K562 (cell line): ENCODE measurements around the gene IGSF8. TPM values are rescaled to one million over a fixed set of nuclear protein-coding genes. Genes with fewer than 3 reads are reported as not detected.

Source experiments
- CCNT2 ChIP-seq: IDR thresholded peaks from 2 replicates; pipeline ENCODE4 v1.6.1; 2011; ENCODE audit warnings: borderline replicate concordance, low read depth, mild to moderate bottlenecking, moderate library complexity, mixed read lengths, low read length; ENCODE audit not compliant: insufficient read length; ENCODE audit errors: extremely low read depth
- CHD4 ChIP-seq: fragments of 200-600 bp; sonication (generic); IDR thresholded peaks from 3 replicates; pipeline ENCODE4 v1.6.1; 2012; ENCODE audit warnings: low read depth, mild to moderate bottlenecking, mixed read lengths, low read length, inconsistent platforms; ENCODE audit not compliant: insufficient read depth, insufficient replicate concordance, poor library complexity, severe bottlenecking
- CREM ChIP-seq: IDR thresholded peaks from 2 replicates; pipeline ENCODE4 v1.6.1; 2014; ENCODE audit warnings: antibody characterized with exemption, low read depth
- LARP7 ChIP-seq: fragments of 450-650 bp; IDR thresholded peaks from 2 replicates; pipeline ENCODE4 v1.6.1; 2016
- PCBP2 ChIP-seq: fragments of 200-400 bp; formaldehyde crosslinking; IDR thresholded peaks from 2 replicates; pipeline ENCODE4 v1.6.1; 2018; ENCODE audit warnings: low read length, low read depth, mild to moderate bottlenecking, moderate library complexity; ENCODE audit not compliant: poor library complexity, severe bottlenecking
- POLR3G ChIP-seq: IDR thresholded peaks from 2 replicates; pipeline ENCODE4 v1.6.1; 2011; ENCODE audit not compliant: insufficient read length, insufficient replicate concordance; ENCODE audit errors: extremely low read depth
- SRF ChIP-seq, 2 experiments: fragments of 250-450, 450-650 bp in 1 of 2; sonication (Bioruptor Pico) in 1 of 2; sonication (generic) in 1 of 2; formaldehyde crosslinking; IDR thresholded peaks; 2 replicates each; pipeline versions ENCODE4 v1.5.0 to v1.5.1; 2020 to 2022; ENCODE audit warnings: mild to moderate bottlenecking in 1 of 2, missing genetic modification reagents in 1 of 2
- ZNF143 ChIP-seq: sonication (generic); formaldehyde crosslinking; IDR thresholded peaks from 2 replicates; pipeline ENCODE4 v1.9.0; 2022; ENCODE audit warnings: mild to moderate bottlenecking, missing genetic modification reagents
- ZNF583 ChIP-seq: fragments of 250-450 bp; sonication (Bioruptor Pico); IDR thresholded peaks from 2 replicates; pipeline ENCODE4 v1.4.0; 2020
- ZNF696 ChIP-seq: fragments of 250-450 bp; sonication (Bioruptor Pico); conservative IDR thresholded peaks from 2 replicates; pipeline ENCODE4 v1.4.0; 2020; ENCODE audit warnings: mild to moderate bottlenecking, moderate library complexity
- ZNF75A ChIP-seq: fragments of 450-650 bp; formaldehyde crosslinking; IDR thresholded peaks from 2 replicates; pipeline ENCODE4 v1.4.0; 2020; ENCODE audit warnings: mild to moderate bottlenecking
- ZNF778 ChIP-seq: fragments of 450-650 bp; formaldehyde crosslinking; IDR thresholded peaks from 2 replicates; pipeline ENCODE4 v1.4.0; 2020; ENCODE audit warnings: mild to moderate bottlenecking, moderate library complexity
- polyA plus RNA-seq, 8 experiments: library from polyadenylated mRNA; depleted of rRNA in 4 of 8; stranded (reverse) in 5 of 8; unstranded in 3 of 8; fragments of >200 nt; fragmentation: Nextera tagmentation in 2 of 8; fragmentation: Illumina TruSeq in 1 of 8; extraction: Ambion mirVana in 2 of 8; extraction: Trizol in 1 of 8; gene quantifications; 2 replicates each; pipeline versions ENCODE4 v1.2.1 to v1.2.3, GENCODE V29; 2011 to 2014; ENCODE audit warnings: inconsistent platforms in 1 of 8, missing spikeins in 1 of 8
- total RNA-seq, 7 experiments: library from RNA; depleted of rRNA in 6 of 7; stranded (reverse); fragments of >200 nt in 6 of 7; fragmentation: Illumina TruSeq in 2 of 7; extraction: Trizol in 2 of 7; gene quantifications; 2 replicates each; pipeline versions ENCODE4 v1.2.1 to v1.2.3, GENCODE V29; 2011 to 2021; ENCODE audit warnings: low replicate concordance in 1 of 7
- TF ChIP-seq, protein P1 (sequence below): fragments of 200-800 bp; sonication (Bioruptor generic); IDR thresholded peaks from 2 replicates; pipeline ENCODE4 v1.6.1; 2017; ENCODE audit warnings: missing genetic modification characterization, missing compliant biosample characterization
- TF ChIP-seq, protein P2 (sequence below): fragments of 450-650 bp; formaldehyde crosslinking; IDR thresholded peaks from 2 replicates; pipeline ENCODE4 v1.4.0; 2020; ENCODE audit warnings: mild to moderate bottlenecking
- TF ChIP-seq, protein P3 (sequence below), 2 experiments: fragments of 450-650 bp in 1 of 2; sonication (generic) in 1 of 2; formaldehyde crosslinking in 1 of 2; IDR thresholded peaks in 1 of 2; conservative IDR thresholded peaks in 1 of 2; 2 replicates each; pipeline versions ENCODE4 v1.6.1 to v1.8.1; 2016 to 2023; ENCODE audit warnings: mild to moderate bottlenecking in 2 of 2, moderate library complexity in 2 of 2, inconsistent platforms in 1 of 2, missing genetic modification reagents in 1 of 2
- TF ChIP-seq, protein P4 (sequence below): fragments of 250-450 bp; sonication (Bioruptor Pico); IDR thresholded peaks from 2 replicates; pipeline ENCODE4 v1.8.0; 2022; ENCODE audit warnings: inconsistent platforms, mild to moderate bottlenecking, moderate library complexity, borderline replicate concordance
- TF ChIP-seq, protein P5 (sequence below): fragments of 250-450 bp; sonication (Bioruptor Pico); IDR thresholded peaks from 2 replicates; pipeline ENCODE4 v1.9.0; 2021; ENCODE audit warnings: mild to moderate bottlenecking

IGSF8 gene
- total and polyA plus RNA-seq, 9 of the 15 experiments (the other 6 are each of a cell fraction or from before 2014, with no cell fraction given): 0.32 to 11.7 (median 3.2) TPM

DNA sequence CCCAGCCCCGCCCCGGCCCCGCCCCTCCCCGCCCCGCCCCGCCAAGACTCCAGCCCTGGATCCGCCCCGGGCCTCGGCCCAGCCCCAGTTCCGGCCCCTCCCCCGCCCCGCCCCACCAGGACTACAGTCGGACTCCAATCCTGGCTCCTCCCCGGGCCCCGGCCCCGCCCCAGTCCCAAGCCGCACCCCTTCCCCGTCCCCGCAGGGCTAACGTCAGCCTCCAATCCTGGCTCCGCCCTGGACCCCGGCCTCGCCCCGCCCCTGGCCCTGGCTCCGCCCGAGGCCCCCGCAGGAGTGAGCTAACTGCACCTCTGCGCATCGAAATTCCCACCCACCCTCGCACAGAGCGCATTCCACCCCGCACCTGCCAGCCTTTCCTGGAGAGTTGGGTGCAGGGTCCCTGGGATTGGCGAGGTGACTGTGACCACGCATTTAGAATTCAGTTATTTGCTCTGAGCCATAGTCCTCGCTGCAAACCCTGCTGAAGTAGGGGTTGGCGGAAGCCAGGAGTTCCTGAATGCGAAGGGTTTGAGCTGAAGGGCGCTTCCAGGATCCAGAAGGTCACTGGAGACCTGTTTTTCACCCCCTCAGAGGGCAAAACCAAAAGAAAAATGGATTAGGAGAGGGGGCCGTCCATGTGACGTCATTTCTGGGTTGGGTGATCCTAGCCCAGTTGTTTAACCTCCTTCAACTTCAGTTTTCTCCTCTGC lies 588 bp upstream of the IGSF8 start (continued):
- TF ChIP-seq, protein P1, sequence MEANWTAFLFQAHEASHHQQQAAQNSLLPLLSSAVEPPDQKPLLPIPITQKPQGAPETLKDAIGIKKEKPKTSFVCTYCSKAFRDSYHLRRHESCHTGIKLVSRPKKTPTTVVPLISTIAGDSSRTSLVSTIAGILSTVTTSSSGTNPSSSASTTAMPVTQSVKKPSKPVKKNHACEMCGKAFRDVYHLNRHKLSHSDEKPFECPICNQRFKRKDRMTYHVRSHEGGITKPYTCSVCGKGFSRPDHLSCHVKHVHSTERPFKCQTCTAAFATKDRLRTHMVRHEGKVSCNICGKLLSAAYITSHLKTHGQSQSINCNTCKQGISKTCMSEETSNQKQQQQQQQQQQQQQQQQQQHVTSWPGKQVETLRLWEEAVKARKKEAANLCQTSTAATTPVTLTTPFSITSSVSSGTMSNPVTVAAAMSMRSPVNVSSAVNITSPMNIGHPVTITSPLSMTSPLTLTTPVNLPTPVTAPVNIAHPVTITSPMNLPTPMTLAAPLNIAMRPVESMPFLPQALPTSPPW (CRISPR knock-in tag): peak; percentile 88
- no peak for TF ChIP-seq ZNF696
- TF ChIP-seq, protein P2, sequence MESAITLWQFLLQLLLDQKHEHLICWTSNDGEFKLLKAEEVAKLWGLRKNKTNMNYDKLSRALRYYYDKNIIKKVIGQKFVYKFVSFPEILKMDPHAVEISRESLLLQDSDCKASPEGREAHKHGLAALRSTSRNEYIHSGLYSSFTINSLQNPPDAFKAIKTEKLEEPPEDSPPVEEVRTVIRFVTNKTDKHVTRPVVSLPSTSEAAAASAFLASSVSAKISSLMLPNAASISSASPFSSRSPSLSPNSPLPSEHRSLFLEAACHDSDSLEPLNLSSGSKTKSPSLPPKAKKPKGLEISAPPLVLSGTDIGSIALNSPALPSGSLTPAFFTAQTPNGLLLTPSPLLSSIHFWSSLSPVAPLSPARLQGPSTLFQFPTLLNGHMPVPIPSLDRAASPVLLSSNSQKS (CRISPR knock-in tag): no peak
- TF ChIP-seq, protein P3, sequence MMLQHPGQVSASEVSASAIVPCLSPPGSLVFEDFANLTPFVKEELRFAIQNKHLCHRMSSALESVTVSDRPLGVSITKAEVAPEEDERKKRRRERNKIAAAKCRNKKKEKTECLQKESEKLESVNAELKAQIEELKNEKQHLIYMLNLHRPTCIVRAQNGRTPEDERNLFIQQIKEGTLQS (IDR thresholded peaks at IDR 0.05): peak; percentile 86
- TF ChIP-seq, protein P3 (CRISPR knock-in tag; conservative IDR thresholded peaks at IDR 0.05): peak; percentile 37; the same call in 1 of the 2 replicates
- TF ChIP-seq SRF (CRISPR knock-in tag; IDR thresholded peaks at IDR 0.05): peak in 1 of 2 experiments; percentile 79; a peak in 1 of 4 replicates
- no peak for TF ChIP-seq ZNF583 (CRISPR knock-in tag)
- TF ChIP-seq ZNF778 (CRISPR knock-in tag): no peak
- TF ChIP-seq, protein P4, sequence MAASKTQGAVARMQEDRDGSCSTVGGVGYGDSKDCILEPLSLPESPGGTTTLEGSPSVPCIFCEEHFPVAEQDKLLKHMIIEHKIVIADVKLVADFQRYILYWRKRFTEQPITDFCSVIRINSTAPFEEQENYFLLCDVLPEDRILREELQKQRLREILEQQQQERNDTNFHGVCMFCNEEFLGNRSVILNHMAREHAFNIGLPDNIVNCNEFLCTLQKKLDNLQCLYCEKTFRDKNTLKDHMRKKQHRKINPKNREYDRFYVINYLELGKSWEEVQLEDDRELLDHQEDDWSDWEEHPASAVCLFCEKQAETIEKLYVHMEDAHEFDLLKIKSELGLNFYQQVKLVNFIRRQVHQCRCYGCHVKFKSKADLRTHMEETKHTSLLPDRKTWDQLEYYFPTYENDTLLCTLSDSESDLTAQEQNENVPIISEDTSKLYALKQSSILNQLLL (CRISPR knock-in tag): no peak
- TF ChIP-seq, protein P5, sequence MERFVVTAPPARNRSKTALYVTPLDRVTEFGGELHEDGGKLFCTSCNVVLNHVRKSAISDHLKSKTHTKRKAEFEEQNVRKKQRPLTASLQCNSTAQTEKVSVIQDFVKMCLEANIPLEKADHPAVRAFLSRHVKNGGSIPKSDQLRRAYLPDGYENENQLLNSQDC: no peak
- peak; percentile 42 for TF ChIP-seq CREM
- TF ChIP-seq ZNF75A (CRISPR knock-in tag): no peak
- peak; percentile 33 for TF ChIP-seq CCNT2
- no peak for TF ChIP-seq PCBP2
- TF ChIP-seq POLR3G: no peak
- no peak for TF ChIP-seq ZNF143
- TF ChIP-seq LARP7: no peak
- TF ChIP-seq CHD4: no peak
